Brain microvascular endothelial cell (primary cell): ENCODE measurements around the gene SDK1.
"Not testable (repeated sequence)": the region's sequence is repeated elsewhere in the genome, so short reads cannot be mapped to it uniquely, and the experiment has no call there.

ENCODE experiments used
- DNase-seq: peaks from one replicate; pipeline ENCODE4 v3.0.0-alpha.2; 2020
- H3K27ac ChIP-seq: fragments of 250-450 bp; sonication (Bioruptor Pico); 2 replicates; pipeline ENCODE4 v1.5.1; 2020; ENCODE audit warnings: mild to moderate bottlenecking, moderate library complexity
- H3K27me3 ChIP-seq: fragments of 250-450 bp; sonication (Bioruptor Pico); replicated peaks from 2 replicates; pipeline ENCODE4 v1.5.1; 2020; ENCODE audit warnings: mild to moderate bottlenecking
- H3K36me3 ChIP-seq: fragments of 250-450 bp; sonication (Bioruptor Pico); replicated peaks from 2 replicates; pipeline ENCODE4 v1.5.1; 2020; ENCODE audit warnings: mild to moderate bottlenecking
- H3K4me3 ChIP-seq: 2 replicates; pipeline ENCODE4 v1.5.1; 2011; ENCODE audit warnings: low read depth, mild to moderate bottlenecking, control low read depth, low read length, moderate library complexity
- CTCF ChIP-seq: IDR thresholded peaks from 2 replicates; pipeline ENCODE4 v1.5.1; 2011; ENCODE audit warnings: low read depth, mild to moderate bottlenecking, moderate library complexity, low read length, control low read depth, inconsistent platforms; ENCODE audit errors: missing control alignments
- in situ Hi-C: cut with HindIII; loops from 2 replicates; pipeline ENCODE4 v1.10.0; 2017; ENCODE audit warnings: low sequenced_read_pairs, low pct_ligation_motif_present

The SDK1 gene

GRCh38 chr7:4086723-4087122 lies 785.7 kb downstream of the SDK1 start:
- no peaks in the 10 kb centered on the region for H3K27me3 ChIP-seq
- H3K36me3 ChIP-seq = no peaks in the 10 kb centered on the region
- no peak for DNase-seq
- no peak for TF ChIP-seq CTCF
- no peak overlapping the region for H3K27ac ChIP-seq
- no peak overlapping the region for H3K4me3 ChIP-seq
- in situ Hi-C loops = no loop called here

DNA sequence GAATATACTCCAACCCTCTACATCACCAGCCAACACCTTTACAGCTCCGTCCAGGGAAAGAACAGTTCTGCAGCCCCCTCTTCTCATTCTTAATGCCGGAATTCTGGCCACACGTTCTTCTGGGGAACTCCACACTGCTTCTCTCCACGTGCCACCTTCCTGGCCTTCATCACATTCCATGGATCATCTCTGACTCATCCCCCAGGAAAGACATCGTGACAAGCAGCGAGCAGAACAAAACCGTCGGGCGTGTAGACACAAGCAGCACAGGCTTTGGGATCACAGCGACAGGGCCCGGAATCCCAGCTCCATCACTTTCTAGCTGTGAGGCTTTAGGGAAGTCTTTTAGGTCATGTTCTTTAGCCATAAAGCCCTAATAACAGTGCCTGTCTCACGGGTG lies 790.7 kb downstream of the SDK1 start:
- Histone ChIP-seq H3K36me3 (no peaks in the 10 kb centered on the region), H3K27me3 (no peaks in the 10 kb centered on the region), H3K27ac (no peak overlapping the region), H3K4me3 (no peak overlapping the region)
- DNase-seq = no peak
- no peak for TF ChIP-seq CTCF
- in situ Hi-C loops = no loop called here

DNA sequence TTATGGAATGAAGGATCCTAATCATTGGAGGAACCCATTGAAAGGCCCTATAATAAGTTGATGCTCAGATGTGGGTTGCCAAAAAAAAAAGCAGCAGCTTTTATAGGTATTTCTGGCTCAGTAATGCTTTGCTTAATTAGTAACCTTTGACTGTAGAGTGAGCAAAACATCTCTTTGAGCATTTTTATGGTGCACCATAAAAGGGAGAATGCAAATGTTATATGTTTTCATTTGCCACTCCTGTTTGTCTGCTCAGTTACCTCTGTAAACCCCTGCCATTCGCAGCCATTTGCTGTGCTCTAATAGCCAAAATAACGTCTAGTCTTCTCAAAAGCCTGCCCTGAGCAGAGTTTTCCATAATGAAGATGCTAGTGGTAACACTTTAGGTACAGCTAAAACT lies 792.0 kb downstream of the SDK1 start:
- H3K36me3 ChIP-seq = no peaks in the 10 kb centered on the region
- H3K27me3 ChIP-seq = no peaks in the 10 kb centered on the region
- no peak for TF ChIP-seq CTCF
- in situ Hi-C loops = no loop called here
- no peak for DNase-seq
- no peak overlapping the region for H3K27ac ChIP-seq
- no peak overlapping the region for H3K4me3 ChIP-seq

DNA sequence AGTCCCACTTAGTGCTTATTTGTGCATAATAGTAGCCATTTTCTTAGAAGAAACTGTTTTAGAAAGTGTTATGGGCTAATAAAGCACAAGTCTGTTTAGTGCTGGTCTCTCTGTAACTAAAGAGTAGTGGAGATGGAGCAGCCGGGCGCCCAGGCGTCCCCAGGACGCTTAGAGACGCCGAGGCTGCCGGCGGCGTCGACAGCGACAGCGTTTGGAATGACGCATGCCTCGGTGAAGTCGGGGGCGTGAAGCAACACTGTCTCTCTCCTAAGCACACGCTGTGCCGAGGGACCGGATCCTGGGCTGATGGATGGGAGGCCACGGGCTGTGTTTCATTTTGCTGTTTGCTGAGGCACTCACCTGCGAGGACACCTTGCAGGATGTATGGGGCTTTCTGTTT lies 792.4 kb downstream of the SDK1 start:
- DNase-seq = no peak
- Histone ChIP-seq H3K4me3 (no peak overlapping the region), H3K27me3 (no peaks in the 10 kb centered on the region), H3K36me3 (no peaks in the 10 kb centered on the region), H3K27ac (no peak overlapping the region)
- in situ Hi-C loops = no loop called here
- TF ChIP-seq CTCF = no peak

- H3K36me3 ChIP-seq, in situ Hi-C loops, H3K27ac ChIP-seq, H3K4me3 ChIP-seq, DNase-seq, H3K27me3 ChIP-seq: not testable (repeated sequence)
These were observed 793.1 kb downstream of the SDK1 start for GRCh38 chr7:4094158-4094557.

- H3K36me3 ChIP-seq = no peaks in the 10 kb centered on the region
- DNase-seq = no peak
- H3K27ac ChIP-seq = no peak overlapping the region
- in situ Hi-C loops = no loop called here
- H3K27me3 ChIP-seq = no peaks in the 10 kb centered on the region
- TF ChIP-seq CTCF = no peak
- no peak overlapping the region for H3K4me3 ChIP-seq
These were observed 796.1 kb downstream of the SDK1 start for GRCh38 chr7:4097001-4097609.
